ENCODE results near the gene COL5A1. TPM values are rescaled to one million over a fixed set of nuclear protein-coding genes. Genes with fewer than 3 reads are reported as not detected.

The COL5A1 gene
- polyA plus RNA-seq, 1 donor (not counting 4 experiments of a cell fraction or from before 2014, with no cell fraction given) = 3.1 TPM

GRCh38 chr9:134629061-134629585, 12.5 kb upstream of the COL5A1 start:
- Histone ChIP-seq H4K20me1 (ENCODE audit: control insufficient read depth, extremely low read depth, insufficient read depth, low read length) (no peaks in the 10 kb centered on the region), H3K9me3 (ENCODE audit: control insufficient read depth, low read depth, low read length) (no peaks in the 10 kb centered on the region), H3K79me2 (ENCODE audit: control insufficient read depth, insufficient read depth, low read length) (no peaks in the 10 kb centered on the region), H3K9me1 (ENCODE audit: control insufficient read depth, extremely low read depth, insufficient read depth, low read length) (no peaks in the 10 kb centered on the region), H3K9ac (ENCODE audit: control insufficient read depth, extremely low read depth, insufficient read depth, low read length) (no peak overlapping the region), H3K27ac (ENCODE audit: control insufficient read depth, insufficient read depth, low read length) (no peak overlapping the region), H3K4me3 (ENCODE audit: control insufficient read depth in 2 of 3, extremely low read depth in 1 of 3, insufficient read depth in 2 of 3, low read depth in 1 of 3, low read length in 3 of 3) (no peak overlapping the region), H3K4me1 (ENCODE audit: control insufficient read depth, extremely low read depth, insufficient read depth, low read length) (peaks cover 27% of the 10 kb centered on the region), H3K36me3 (ENCODE audit: control insufficient read depth in 2 of 2, extremely low read depth in 1 of 2, insufficient read depth in 2 of 2, low read length in 2 of 2) (no peaks in the 10 kb centered on the region), H3K4me2 (ENCODE audit: control insufficient read depth, extremely low read depth, insufficient read depth, low read depth, low read length) (no peak overlapping the region), H2AFZ (ENCODE audit: control insufficient read depth, low read length) (no peak overlapping the region), H3K27me3 (ENCODE audit: control insufficient read depth, extremely low read depth, insufficient read depth, low read length) (peaks cover 4% of the 10 kb centered on the region)
- dilution Hi-C loops (cut with MboI; ENCODE audit: extremely low pct_ligation_motif_present, low sequenced_read_pairs) = no loop called here
- DNase-seq (ENCODE audit: low read depth, low spot score) = no peak
- FAIRE-seq = no peak
- no peak for TF ChIP-seq CTCF (optimal IDR thresholded peaks at IDR 0.05 in 1 of 3, IDR thresholded peaks at IDR 0.05 in 1 of 3, conservative IDR thresholded peaks at IDR 0.05 in 1 of 3; ENCODE audit: extremely low read depth in 1 of 3, insufficient read depth in 2 of 3, low read length in 3 of 3)
- TF ChIP-seq EZH2 (IDR thresholded peaks at IDR 0.05; ENCODE audit: low read length) = no peak

GRCh38 chr9:134629586-134630392, 11.8 kb upstream of the COL5A1 start:
- dilution Hi-C loops (cut with MboI; ENCODE audit: extremely low pct_ligation_motif_present, low sequenced_read_pairs) = no loop called here
- H3K4me2 ChIP-seq (ENCODE audit: control insufficient read depth, extremely low read depth, insufficient read depth, low read depth, low read length) = no peak overlapping the region
- no peak for DNase-seq (ENCODE audit: low read depth, low spot score)
- H4K20me1 ChIP-seq (ENCODE audit: control insufficient read depth, extremely low read depth, insufficient read depth, low read length) = no peaks in the 10 kb centered on the region
- no peaks in the 10 kb centered on the region for H3K9me1 ChIP-seq (ENCODE audit: control insufficient read depth, extremely low read depth, insufficient read depth, low read length)
- H3K4me3 ChIP-seq (ENCODE audit: control insufficient read depth in 2 of 3, extremely low read depth in 1 of 3, insufficient read depth in 2 of 3, low read depth in 1 of 3, low read length in 3 of 3) = no peak overlapping the region
- no peak for TF ChIP-seq EZH2 (IDR thresholded peaks at IDR 0.05; ENCODE audit: low read length)
- peaks cover 4% of the 10 kb centered on the region for H3K27me3 ChIP-seq (ENCODE audit: control insufficient read depth, extremely low read depth, insufficient read depth, low read length)
- H3K79me2 ChIP-seq (ENCODE audit: control insufficient read depth, insufficient read depth, low read length) = no peaks in the 10 kb centered on the region
- H2AFZ ChIP-seq (ENCODE audit: control insufficient read depth, low read length) = no peak overlapping the region
- H3K4me1 ChIP-seq (ENCODE audit: control insufficient read depth, extremely low read depth, insufficient read depth, low read length) = peaks cover 20% of the 10 kb centered on the region
- no peak overlapping the region for H3K27ac ChIP-seq (ENCODE audit: control insufficient read depth, insufficient read depth, low read length)
- FAIRE-seq = no peak
- no peak overlapping the region for H3K9ac ChIP-seq (ENCODE audit: control insufficient read depth, extremely low read depth, insufficient read depth, low read length)
- no peaks in the 10 kb centered on the region for H3K36me3 ChIP-seq (ENCODE audit: control insufficient read depth in 2 of 2, extremely low read depth in 1 of 2, insufficient read depth in 2 of 2, low read length in 2 of 2)
- H3K9me3 ChIP-seq (ENCODE audit: control insufficient read depth, low read depth, low read length) = no peaks in the 10 kb centered on the region
